Adrenal gland (tissue), 5 donors: ENCODE measurements around the gene ARHGAP21.

Experiments
- CTCF ChIP-seq, 6 experiments: fragments of 450-650 bp in 4 of 6; fragments of 200-600 bp in 2 of 6; sonication (generic) in 1 of 6; IDR thresholded peaks; 1 replicate in 5 of 6; 2 replicates in 1 of 6; pipeline versions ENCODE4 v1.5.1 to v1.8.0; 2016 to 2021; ENCODE audit warnings: antibody characterized with exemption in 6 of 6, mild to moderate bottlenecking in 2 of 6, moderate library complexity in 1 of 6
- POLR2A ChIP-seq, 2 donors: fragments of 450-650 bp; IDR thresholded peaks; one replicate each; pipeline ENCODE4 v1.6.1; 2017; ENCODE audit warnings: antibody characterized with exemption in 2 of 2, mild to moderate bottlenecking in 2 of 2, moderate library complexity in 1 of 2
- donor health status: DM: no; HTN: no; CAD: no.

- TF ChIP-seq CTCF (IDR thresholded peaks at IDR 0.05), result no peak
- no peak for TF ChIP-seq POLR2A (IDR thresholded peaks at IDR 0.05)
These were observed 79.9 kb downstream of the ARHGAP21 start for GRCh38 chr10:24643679-24644209.
